GM08714 (cell line): ENCODE measurements around the gene EPB41L5.
"Not testable (repeated sequence)": the region's sequence is repeated elsewhere in the genome, so short reads cannot be mapped to it uniquely, and the experiment has no call there.

Source experiments
- H3K4me3 ChIP-seq: fragments of 200-500 bp; sonication (Bioruptor generic); 2 replicates; pipeline ENCODE4 v1.5.1; 2014; ENCODE audit warnings: mild to moderate bottlenecking, low read length, inconsistent platforms
- ZNF274 ChIP-seq: IDR thresholded peaks from 2 replicates; pipeline ENCODE4 v1.6.1; 2012; ENCODE audit warnings: mild to moderate bottlenecking, low read depth, low read length

EPB41L5 gene

DNA sequence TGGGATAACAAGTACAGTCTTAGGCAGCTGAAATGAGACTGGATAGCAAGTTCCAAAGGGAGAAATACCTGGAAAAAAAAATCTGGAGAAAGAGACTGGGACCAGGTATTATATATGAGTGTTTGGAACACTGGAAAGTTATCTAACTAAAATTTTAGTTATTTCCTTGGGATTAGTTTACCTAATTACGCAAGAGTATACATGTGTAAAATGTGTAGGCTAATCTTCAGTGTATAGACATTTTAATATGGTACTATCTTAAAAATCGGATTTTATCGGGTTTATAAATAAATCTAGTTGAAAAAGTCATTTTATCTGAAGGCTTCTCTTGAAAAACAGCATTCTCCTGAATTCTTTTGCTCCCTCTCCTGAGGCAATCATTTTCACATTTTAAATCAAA, 3.9 kb downstream of the EPB41L5 start:
- no peak for TF ChIP-seq ZNF274
- H3K4me3 ChIP-seq, result no peak overlapping the region

- no peak overlapping the region for H3K4me3 ChIP-seq
- TF ChIP-seq ZNF274, result no peak
Observed at GRCh38 chr2:120017201-120017600, 4.3 kb downstream of the EPB41L5 start.

DNA sequence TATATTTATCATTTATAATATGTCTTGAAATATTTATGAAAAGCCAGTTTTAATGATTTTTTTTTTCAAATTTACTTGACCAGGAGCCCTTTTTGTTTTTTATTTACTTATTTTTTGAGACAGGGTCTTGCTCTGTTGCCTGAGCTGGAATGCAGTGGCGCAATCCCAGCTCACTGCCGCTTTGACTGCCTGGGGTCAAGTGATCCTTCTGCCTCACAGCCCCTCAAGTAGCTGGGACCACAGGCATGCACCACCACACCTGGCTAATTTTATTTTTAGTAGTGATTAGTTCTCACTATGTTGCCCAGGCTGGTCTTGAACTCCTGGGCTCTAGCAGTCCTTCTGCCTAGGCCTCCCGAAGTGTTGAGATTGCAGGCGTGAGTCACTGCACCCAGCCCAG, 5.7 kb downstream of the EPB41L5 start:
- no peak overlapping the region for H3K4me3 ChIP-seq
- no peak for TF ChIP-seq ZNF274

GRCh38 chr2:120020554-120020953, 7.7 kb downstream of the EPB41L5 start:
- TF ChIP-seq ZNF274, result no peak
- H3K4me3 ChIP-seq, result no peak overlapping the region

DNA sequence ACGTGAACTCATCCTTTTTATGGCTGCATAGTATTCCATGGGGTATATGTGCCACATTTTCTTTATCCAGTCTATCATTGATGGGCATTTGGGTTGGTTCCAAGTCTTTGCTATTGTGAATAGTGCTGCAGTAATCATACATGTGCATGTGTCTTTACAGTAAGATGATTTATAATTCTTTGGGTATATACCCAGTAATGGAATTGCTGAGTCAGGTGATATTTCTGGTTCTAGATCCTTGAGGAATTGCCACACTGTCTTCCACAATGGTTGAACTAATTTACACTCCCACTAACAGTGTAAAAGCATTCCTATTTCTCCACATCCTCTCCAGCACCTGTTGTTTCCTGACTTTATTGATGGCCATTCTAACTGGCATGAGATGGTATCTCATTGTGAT, 9.6 kb downstream of the EPB41L5 start:
- not testable (repeated sequence) for H3K4me3 ChIP-seq

DNA sequence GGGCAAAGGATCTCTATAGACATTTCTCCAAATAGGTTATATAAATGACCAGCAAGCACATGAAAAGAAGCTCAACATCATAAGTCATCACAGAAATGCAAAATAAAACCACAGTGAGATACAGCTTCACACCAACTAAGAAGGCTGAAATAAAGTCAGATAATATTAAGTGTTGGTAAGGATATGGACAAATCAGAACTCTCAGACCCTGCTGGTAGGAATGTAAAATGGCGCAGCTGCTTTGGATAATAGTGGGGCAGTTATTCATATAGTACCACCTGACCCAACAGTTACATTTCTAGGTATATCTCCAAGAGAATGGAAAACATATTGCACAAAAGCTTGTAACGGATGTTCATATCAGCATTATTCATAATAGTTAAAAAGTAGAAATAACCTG, 14.0 kb downstream of the EPB41L5 start:
- H3K4me3 ChIP-seq, result no peak overlapping the region
- no peak for TF ChIP-seq ZNF274

DNA sequence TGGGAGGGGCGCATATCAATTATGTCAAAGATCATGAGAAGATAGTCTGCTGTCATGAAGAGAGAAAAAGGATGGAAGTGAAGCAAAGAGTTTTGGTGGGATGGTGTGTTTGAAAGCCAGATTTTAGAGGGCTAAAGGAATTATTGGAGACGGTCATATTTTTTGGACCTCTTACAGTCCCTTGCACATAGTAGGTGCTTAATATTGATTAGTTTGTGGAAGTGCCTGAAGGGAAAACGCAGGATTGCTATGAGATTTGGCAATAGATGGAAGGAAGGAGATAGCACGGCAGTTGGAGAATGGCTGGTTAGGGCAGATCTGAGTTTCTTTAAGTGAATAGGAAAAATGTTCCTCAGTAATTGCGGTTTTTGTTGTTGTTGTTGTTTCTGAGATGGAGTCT, 15.9 kb downstream of the EPB41L5 start:
- no peak overlapping the region for H3K4me3 ChIP-seq
- TF ChIP-seq ZNF274, result no peak

GRCh38 chr2:120029672-120030640, 17.1 kb downstream of the EPB41L5 start:
- no peak for TF ChIP-seq ZNF274
- no peak overlapping the region for H3K4me3 ChIP-seq

GRCh38 chr2:120032297-120032696, 19.4 kb downstream of the EPB41L5 start:
- TF ChIP-seq ZNF274, result no peak
- H3K4me3 ChIP-seq, result no peak overlapping the region

- no peak overlapping the region for H3K4me3 ChIP-seq
- TF ChIP-seq ZNF274, result no peak
Observed at GRCh38 chr2:120034027-120034426, 21.1 kb downstream of the EPB41L5 start.

GRCh38 chr2:120034621-120035020, 21.7 kb downstream of the EPB41L5 start:
- TF ChIP-seq ZNF274, result no peak
- H3K4me3 ChIP-seq, result no peak overlapping the region

DNA sequence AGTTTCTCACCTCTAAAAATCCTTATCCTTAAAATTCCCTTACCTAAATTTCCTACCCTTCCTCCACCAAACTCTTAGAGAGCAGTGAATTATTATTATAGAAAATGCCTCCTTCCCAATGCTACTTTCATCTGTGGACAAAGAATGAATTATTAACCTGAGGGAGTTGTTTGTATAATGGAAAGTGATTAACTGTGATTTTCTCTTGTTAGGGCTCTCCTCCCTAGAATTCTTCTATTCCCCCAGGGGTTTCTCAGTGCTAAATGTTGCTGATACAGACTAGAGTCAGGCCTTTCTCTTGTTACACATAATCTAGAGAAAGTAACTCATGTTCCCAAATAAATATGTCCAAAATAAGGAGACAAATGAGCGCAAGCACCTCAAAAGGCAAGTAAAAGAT, 23.3 kb downstream of the EPB41L5 start:
- TF ChIP-seq ZNF274, result no peak
- no peak overlapping the region for H3K4me3 ChIP-seq

DNA sequence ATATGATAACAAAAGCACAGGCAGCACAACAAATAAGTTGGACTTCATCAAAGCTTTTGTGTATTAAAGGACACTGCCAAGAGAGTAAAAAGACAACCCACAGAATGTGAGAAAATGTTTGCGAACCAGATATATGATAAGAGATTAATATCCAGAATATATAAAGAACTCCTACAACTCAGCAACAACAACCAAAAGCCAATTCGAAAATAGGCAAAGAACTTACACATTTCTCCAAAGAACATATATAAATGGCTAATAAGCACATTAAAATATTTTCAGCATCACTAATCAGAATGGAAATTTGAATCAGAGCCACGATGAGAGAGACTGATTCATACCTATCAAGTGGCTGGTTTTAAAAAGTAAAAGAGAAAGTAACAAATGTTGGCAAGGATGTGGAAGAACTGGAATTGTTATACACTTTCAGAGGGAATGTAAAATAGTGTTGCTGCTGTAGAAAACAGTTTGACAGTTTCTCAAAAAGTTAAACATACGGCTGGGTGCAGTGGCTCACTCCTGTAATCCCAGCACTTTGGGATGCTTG, 25.2 kb downstream of the EPB41L5 start:
- TF ChIP-seq ZNF274, result no peak

DNA sequence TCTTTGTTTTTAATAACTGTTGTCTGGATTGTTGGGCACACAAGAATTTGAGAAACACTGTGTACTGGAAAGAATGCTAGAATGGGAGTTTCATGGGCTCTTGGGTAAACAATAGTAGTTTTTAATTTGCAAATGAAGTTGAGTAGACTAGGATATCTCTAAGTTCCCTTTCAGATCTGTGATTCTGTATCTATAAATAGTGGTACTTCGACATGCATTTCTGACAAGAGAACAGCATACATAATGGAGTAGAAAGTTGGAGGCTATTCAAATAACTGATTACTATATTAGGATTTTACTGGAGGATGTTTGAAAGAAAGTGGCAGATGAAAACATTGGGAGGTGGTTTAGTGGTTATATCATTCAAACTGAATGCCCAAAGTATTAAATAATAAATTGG, 29.5 kb downstream of the EPB41L5 start:
- no peak for TF ChIP-seq ZNF274
- no peak overlapping the region for H3K4me3 ChIP-seq

More for the DNA sequence above, 25.2 kb downstream of the EPB41L5 start:
- no peak overlapping the region for H3K4me3 ChIP-seq

- H3K4me3 ChIP-seq, result no peak overlapping the region
- no peak for TF ChIP-seq ZNF274
Observed at GRCh38 chr2:120044336-120044735, 31.5 kb downstream of the EPB41L5 start.

GRCh38 chr2:120045775-120046174, 32.9 kb downstream of the EPB41L5 start:
- H3K4me3 ChIP-seq, result not testable (repeated sequence)

DNA sequence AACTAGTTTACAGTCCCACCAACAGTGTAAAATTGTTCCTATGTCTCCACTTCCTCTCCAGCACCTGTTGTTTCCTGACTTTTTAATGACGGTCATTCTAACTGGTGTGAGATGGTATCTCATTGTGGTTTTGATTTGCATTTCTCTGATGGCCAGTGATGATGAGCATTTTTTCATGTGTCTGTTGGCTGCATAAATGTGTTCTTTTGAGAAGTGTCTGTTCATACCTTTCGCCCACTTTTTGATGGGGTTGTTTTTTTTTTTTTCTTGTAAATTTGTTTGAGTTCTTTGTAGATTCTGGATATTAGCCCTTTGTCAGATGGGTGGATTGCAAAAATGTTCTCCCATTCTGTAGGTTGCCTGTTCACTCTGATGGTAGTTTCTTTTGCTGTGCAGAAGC, 33.4 kb downstream of the EPB41L5 start:
- H3K4me3 ChIP-seq, result not testable (repeated sequence)
